WTC11 (cell line): ENCODE results near the gene ALDH5A1. TPM values are rescaled to one million over a fixed set of nuclear protein-coding genes. Genes with fewer than 3 reads are reported as not detected.

Experiments
- ATAC-seq: fragments of 200-7000 bp; cut with Tn5 transposase; 2 replicates; pipeline ENCODE4 v1.10.0; 2021; ENCODE audit warnings: mild to moderate bottlenecking, moderate library complexity
- CTCF ChIA-PET: fragments of 300-600 bp; sonication (Branson Sonifier 250); formaldehyde crosslinking; loops from one replicate; lab custom pipeline; 2021; ENCODE audit warnings: antibody characterized with exemption; lab: Charles Lee
- POLR2A ChIA-PET: fragments of 350-600 bp; sonication (Branson Sonifier 250); formaldehyde crosslinking; loops from one replicate; lab custom pipeline; 2021; ENCODE audit warnings: antibody characterized with exemption; lab: Charles Lee
- DNase-seq: peaks from one replicate; pipeline ENCODE4 v3.0.0; 2021; ENCODE audit warnings: low spot score
- H3K27ac Mint-ChIP-seq: 2 replicates; pipeline ENCODE4 v1.8.0; 2021; ENCODE audit warnings: mixed read lengths
- H3K27me3 Mint-ChIP-seq: 2 replicates; pipeline ENCODE4 v1.8.0; 2021; ENCODE audit warnings: low read depth, mild to moderate bottlenecking, moderate library complexity, mixed read lengths
- H3K36me3 Mint-ChIP-seq: 2 replicates; pipeline ENCODE4 v1.8.0; 2021; ENCODE audit warnings: mixed read lengths
- H3K4me1 Mint-ChIP-seq: 2 replicates; pipeline ENCODE4 v1.8.0; 2022; ENCODE audit warnings: mixed read lengths
- H3K4me3 Mint-ChIP-seq: 2 replicates; pipeline ENCODE4 v1.8.0; 2021; ENCODE audit warnings: mild to moderate bottlenecking, moderate library complexity, mixed read lengths
- H3K9me3 Mint-ChIP-seq: 2 replicates; pipeline ENCODE4 v1.8.0; 2021; ENCODE audit warnings: mixed read lengths
- AFF4 ChIP-seq: sonication (generic); formaldehyde crosslinking; IDR thresholded peaks from 2 replicates; pipeline ENCODE4 v1.8.1; 2023; ENCODE audit warnings: mild to moderate bottlenecking, missing genetic modification reagents, borderline replicate concordance
- ATF1 ChIP-seq: sonication (generic); formaldehyde crosslinking; IDR thresholded peaks from 2 replicates; pipeline ENCODE4 v1.8.1; 2023; ENCODE audit warnings: mild to moderate bottlenecking, moderate library complexity, missing genetic modification reagents
- ATF2 ChIP-seq: sonication (generic); formaldehyde crosslinking; IDR thresholded peaks from 2 replicates; pipeline ENCODE4 v1.8.1; 2022; ENCODE audit warnings: low read depth, missing genetic modification reagents, borderline replicate concordance
- CDX4 ChIP-seq: fragments of 250-450 bp; sonication (Bioruptor Pico); IDR thresholded peaks from 2 replicates; pipeline ENCODE4 v1.9.0; 2021; ENCODE audit warnings: moderate library complexity, mild to moderate bottlenecking, inconsistent platforms, borderline replicate concordance
- CREB1 ChIP-seq: sonication (generic); formaldehyde crosslinking; IDR thresholded peaks from 2 replicates; pipeline ENCODE4 v1.8.0; 2023; ENCODE audit warnings: mild to moderate bottlenecking, missing genetic modification reagents
- CTCF ChIP-seq: fragments of 200-600 bp; IDR thresholded peaks from 2 replicates; pipeline ENCODE4 v1.8.0; 2022; ENCODE audit warnings: antibody characterized with exemption
- FOXJ3 ChIP-seq: sonication (generic); formaldehyde crosslinking; IDR thresholded peaks from 2 replicates; pipeline ENCODE4 v1.9.0; 2021; ENCODE audit warnings: missing genetic modification reagents, mild to moderate bottlenecking, borderline replicate concordance
- JUN ChIP-seq: sonication (generic); formaldehyde crosslinking; IDR thresholded peaks from 2 replicates; pipeline ENCODE4 v1.8.0; 2023; ENCODE audit warnings: mild to moderate bottlenecking, missing genetic modification reagents
- NFE2L1 ChIP-seq: sonication (generic); formaldehyde crosslinking; IDR thresholded peaks from 2 replicates; pipeline ENCODE4 v1.8.1; 2023; ENCODE audit warnings: missing genetic modification reagents
- PRDM15 ChIP-seq: sonication (generic); formaldehyde crosslinking; IDR thresholded peaks from 2 replicates; pipeline ENCODE4 v1.8.0; 2022; ENCODE audit warnings: missing genetic modification reagents
- RELA ChIP-seq: sonication (generic); formaldehyde crosslinking; IDR thresholded peaks from 2 replicates; pipeline ENCODE4 v1.8.1; 2022; ENCODE audit warnings: missing genetic modification reagents, mild to moderate bottlenecking, borderline replicate concordance
- TCF7 ChIP-seq: sonication (generic); formaldehyde crosslinking; IDR thresholded peaks from 2 replicates; pipeline ENCODE4 v1.8.0; 2022; ENCODE audit warnings: mild to moderate bottlenecking, low read depth, missing genetic modification reagents, moderate library complexity
- TEAD4 ChIP-seq: sonication (generic); formaldehyde crosslinking; IDR thresholded peaks from 2 replicates; pipeline ENCODE4 v1.8.0; 2022; ENCODE audit warnings: mild to moderate bottlenecking, missing genetic modification reagents
- ZBTB21 ChIP-seq: sonication (generic); formaldehyde crosslinking; IDR thresholded peaks from 2 replicates; pipeline ENCODE4 v1.8.1; 2023; ENCODE audit warnings: mild to moderate bottlenecking, missing genetic modification reagents, borderline replicate concordance
- ZNF425 ChIP-seq: fragments of 250-450 bp; sonication (Bioruptor Pico); conservative IDR thresholded peaks from 2 replicates; pipeline ENCODE4 v1.9.0; 2021; ENCODE audit warnings: mild to moderate bottlenecking
- total RNA-seq: library from RNA; stranded (reverse); gene quantifications from 3 replicates; pipeline ENCODE4 v1.2.3, GENCODE V29; 2021

The ALDH5A1 gene
- total RNA-seq, 1 experiment from 2014 or later: 5.1 TPM

- Mint-ChIP-seq H3K4me3 (no peak overlapping the region), H3K4me1 (peaks cover 36% of the 10 kb centered on the region), H3K36me3 (no peaks in the 10 kb centered on the region), H3K9me3 (no peaks in the 10 kb centered on the region), H3K27me3 (no peaks in the 10 kb centered on the region), H3K27ac (peak overlapping the region; percentile 14; the same call in 1 of the 2 replicates)
- TF ChIP-seq CTCF (peak; percentile 78), ZBTB21 (CRISPR knock-in tag) (no peak)
- DNase-seq (peak; percentile 82), ATAC-seq (peak; percentile 80)
- ChIA-PET POLR2A (no interaction called here), CTCF (interaction anchor here (0.6 to 3.1 kb wide), 19 partner anchors 9 to 484 kb away, joined by 3 to 16 read pairs (median 5); partner anchors contain the start of genes ACOT13, KIAA0319, MRS2 and TDP2)
Observed at GRCh38 chr6:24583463-24584381, 89.0 kb downstream of the ALDH5A1 start.

GRCh38 chr6:24584382-24584720 lies 89.6 kb downstream of the ALDH5A1 start:
- no peaks in the 10 kb centered on the region for H3K36me3 Mint-ChIP-seq
- no peaks in the 10 kb centered on the region for H3K9me3 Mint-ChIP-seq
- no peaks in the 10 kb centered on the region for H3K27me3 Mint-ChIP-seq
- POLR2A ChIA-PET: interaction anchor here (0.5 kb wide), 1 partner anchor 62 kb away, joined by 3 read pairs; the partner anchor contains the start of gene KIAA0319
- no peak for ATAC-seq
- peaks cover 38% of the 10 kb centered on the region for H3K4me1 Mint-ChIP-seq
- DNase-seq: no peak
- H3K4me3 Mint-ChIP-seq: no peak overlapping the region
- CTCF ChIA-PET: interaction anchor here (0.6 to 3.1 kb wide), 16 partner anchors 9 to 483 kb away, joined by 3 to 16 read pairs (median 6); partner anchors contain the start of genes ACOT13, KIAA0319, MRS2 and TDP2
- TF ChIP-seq TCF7 (CRISPR knock-in tag) (no peak), AFF4 (no peak), ATF2 (CRISPR knock-in tag) (no peak), ATF1 (CRISPR knock-in tag) (no peak), CDX4 (CRISPR knock-in tag) (no peak), CREB1 (CRISPR knock-in tag) (no peak), JUN (CRISPR knock-in tag) (no peak), PRDM15 (CRISPR knock-in tag) (no peak), ZNF425 (CRISPR knock-in tag) (no peak), NFE2L1 (CRISPR knock-in tag) (no peak), TEAD4 (CRISPR knock-in tag) (no peak), RELA (CRISPR knock-in tag) (no peak), FOXJ3 (no peak)
- no peak overlapping the region for H3K27ac Mint-ChIP-seq
